Measurements from ENCODE around the gene CNFN.
A peak's percentile ranks its signal among the peaks of the same experiment; 100 is the strongest.

CNFN gene

DNA sequence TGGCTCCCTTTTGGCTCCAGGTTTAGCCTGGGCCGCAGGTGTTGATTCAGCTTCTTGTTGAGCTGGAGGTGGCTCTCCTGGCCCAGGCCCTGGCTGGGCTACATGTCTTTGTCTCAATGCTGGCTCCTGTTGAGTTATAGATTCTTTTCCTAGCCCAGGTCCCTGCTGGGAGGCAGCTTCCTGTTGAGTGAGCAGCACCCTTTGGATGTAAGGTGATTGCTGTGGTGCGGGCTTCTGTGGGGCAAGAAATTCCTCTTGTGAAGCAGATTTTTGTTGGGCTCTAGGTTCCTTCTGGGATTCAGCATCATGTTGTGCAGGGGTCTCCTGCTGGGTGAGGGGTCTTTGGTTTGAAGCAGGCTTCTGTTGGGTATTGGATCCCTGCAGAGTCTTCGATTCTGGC is 36.5 kb upstream of the CNFN start:
- TF ChIP-seq, protein P1, sequence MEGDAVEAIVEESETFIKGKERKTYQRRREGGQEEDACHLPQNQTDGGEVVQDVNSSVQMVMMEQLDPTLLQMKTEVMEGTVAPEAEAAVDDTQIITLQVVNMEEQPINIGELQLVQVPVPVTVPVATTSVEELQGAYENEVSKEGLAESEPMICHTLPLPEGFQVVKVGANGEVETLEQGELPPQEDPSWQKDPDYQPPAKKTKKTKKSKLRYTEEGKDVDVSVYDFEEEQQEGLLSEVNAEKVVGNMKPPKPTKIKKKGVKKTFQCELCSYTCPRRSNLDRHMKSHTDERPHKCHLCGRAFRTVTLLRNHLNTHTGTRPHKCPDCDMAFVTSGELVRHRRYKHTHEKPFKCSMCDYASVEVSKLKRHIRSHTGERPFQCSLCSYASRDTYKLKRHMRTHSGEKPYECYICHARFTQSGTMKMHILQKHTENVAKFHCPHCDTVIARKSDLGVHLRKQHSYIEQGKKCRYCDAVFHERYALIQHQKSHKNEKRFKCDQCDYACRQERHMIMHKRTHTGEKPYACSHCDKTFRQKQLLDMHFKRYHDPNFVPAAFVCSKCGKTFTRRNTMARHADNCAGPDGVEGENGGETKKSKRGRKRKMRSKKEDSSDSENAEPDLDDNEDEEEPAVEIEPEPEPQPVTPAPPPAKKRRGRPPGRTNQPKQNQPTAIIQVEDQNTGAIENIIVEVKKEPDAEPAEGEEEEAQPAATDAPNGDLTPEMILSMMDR (IDR thresholded peaks at IDR 0.05; ENCODE audit: low read length, missing control alignments) = no peak
- DNase-seq (ENCODE audit: low read depth) = no peak
- H3K4me3 ChIP-seq (replicated peaks; ENCODE audit: low read depth, low read length) = no peak overlapping the region

DNA sequence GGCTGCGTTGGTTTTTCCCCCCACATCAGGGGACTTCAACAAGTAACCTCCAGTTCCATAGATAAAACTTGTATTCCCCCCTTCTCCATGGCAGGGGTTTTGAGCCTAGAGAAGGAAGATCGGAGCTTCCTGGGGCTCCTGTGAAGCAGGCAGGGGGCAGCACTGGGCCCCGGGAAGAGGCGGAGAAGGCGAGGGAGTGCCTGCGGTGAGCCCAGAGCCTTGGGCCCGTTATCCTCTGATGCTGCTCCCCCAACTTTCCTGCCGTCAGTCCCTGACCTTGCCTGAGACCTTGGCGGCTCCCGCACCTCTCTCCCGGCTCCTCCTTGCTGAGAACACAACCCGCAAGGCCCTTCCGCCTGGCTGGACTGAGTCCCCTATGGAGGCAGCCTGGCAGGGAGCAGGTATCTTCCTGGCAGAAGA is 34.6 kb upstream of the CNFN start:
- no peak for DNase-seq (ENCODE audit: low read depth)
- no peak overlapping the region for H3K4me3 ChIP-seq (replicated peaks; ENCODE audit: low read depth, low read length)
- TF ChIP-seq, protein P1 (IDR thresholded peaks at IDR 0.05; ENCODE audit: low read length, missing control alignments) = peak; percentile 8

DNA sequence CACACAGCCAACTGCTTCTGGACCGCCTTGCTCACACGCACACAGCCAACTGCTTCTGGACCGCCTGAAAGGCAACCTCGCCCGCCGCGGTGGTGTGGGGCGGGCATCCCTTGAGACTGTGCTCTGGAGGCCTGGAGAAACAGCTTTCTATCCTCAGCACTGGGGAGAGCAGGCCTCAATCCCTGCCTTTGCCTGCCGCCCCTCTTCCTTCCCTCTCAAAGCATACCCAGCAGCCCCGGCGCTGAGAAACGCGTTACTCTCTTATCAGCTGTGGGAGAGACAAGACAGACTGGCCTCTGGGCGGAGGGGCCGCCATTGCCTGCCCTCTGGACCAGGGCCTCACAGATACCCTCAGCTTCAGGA is 34.2 kb upstream of the CNFN start:
- no peak for DNase-seq (ENCODE audit: low read depth)
- TF ChIP-seq, protein P1 (IDR thresholded peaks at IDR 0.05; ENCODE audit: low read length, missing control alignments) = no peak
- no peak overlapping the region for H3K4me3 ChIP-seq (replicated peaks; ENCODE audit: low read depth, low read length)

DNA sequence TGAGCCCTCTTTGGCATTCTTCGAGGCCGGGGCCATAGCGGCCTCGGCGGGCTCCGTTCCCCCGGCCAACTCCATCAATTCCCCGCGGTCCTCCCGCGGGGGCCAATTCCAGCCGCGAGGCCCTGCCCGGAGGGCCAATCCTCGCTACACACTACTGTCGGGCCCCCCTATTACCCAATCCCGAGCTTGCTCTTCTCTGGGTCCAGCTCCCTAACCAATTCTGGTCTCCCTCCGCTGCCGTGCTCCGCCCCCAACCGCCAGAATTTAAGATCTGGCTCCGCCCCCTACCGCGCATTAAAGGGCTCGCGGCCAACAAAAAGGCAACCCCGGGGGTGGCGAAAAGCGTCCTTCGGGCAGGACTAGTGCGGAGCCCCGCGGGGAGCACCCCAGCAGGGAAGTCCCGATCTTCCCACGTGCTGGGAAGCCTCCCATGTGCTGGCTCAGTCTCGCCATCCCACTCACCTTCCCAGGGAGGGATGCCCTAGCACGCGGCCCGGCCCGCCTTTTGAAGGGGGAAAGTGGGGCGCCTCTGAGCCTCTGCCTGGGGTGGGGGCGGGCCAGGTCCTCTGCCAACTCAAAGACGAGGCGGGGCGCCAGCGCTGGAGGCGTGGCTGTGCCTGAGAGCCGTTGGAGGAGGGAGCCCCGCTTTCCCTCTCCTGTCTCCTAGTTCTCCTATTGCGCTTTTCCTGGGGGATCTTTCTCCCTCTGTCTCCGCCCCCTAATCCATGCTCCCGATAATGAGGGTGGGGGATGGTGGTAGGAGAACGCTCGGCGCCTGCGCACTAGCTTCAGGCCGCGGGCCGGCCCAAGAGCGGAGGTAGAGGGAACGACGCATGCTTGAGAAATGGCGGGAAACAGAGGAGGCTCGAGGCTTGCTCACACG is 33.6 kb upstream of the CNFN start:
- TF ChIP-seq, protein P1 (IDR thresholded peaks at IDR 0.05; ENCODE audit: low read length, missing control alignments) = no peak
- peak overlapping the region; percentile 64 for H3K4me3 ChIP-seq (replicated peaks; ENCODE audit: low read depth, low read length)
- DNase-seq (ENCODE audit: low read depth) = peak; percentile 93

DNA sequence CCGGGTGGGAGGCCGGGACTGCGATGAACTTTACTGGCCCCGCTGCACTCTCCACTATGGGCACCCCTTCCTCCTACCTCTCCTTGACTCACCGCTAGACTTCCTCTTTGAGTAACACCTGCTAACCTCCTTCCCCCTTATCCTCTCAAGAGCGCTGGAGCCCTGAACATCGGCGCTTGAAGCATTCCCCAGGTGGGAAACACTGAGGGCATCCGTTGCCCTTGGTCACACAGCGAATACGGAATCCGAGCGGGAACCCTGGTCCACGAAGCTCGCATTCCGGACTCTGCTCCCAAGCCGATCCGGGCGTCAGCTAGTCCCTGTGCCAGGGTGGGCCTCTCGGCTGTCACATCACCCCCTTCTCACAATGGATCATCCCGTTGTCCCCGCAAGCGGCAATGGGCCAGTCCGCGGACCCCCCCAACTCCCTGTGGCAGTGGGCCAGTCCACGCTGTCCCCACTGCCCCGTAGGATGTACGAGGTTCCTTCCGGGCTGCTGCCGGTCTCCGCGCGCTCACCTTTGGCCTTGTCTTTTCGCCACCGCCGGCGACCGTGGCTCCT is 32.9 kb upstream of the CNFN start:
- no peak for DNase-seq (ENCODE audit: low read depth)
- TF ChIP-seq, protein P1 (IDR thresholded peaks at IDR 0.05; ENCODE audit: low read length, missing control alignments) = no peak
- peak overlapping the region; percentile 64 for H3K4me3 ChIP-seq (replicated peaks; ENCODE audit: low read depth, low read length)

DNA sequence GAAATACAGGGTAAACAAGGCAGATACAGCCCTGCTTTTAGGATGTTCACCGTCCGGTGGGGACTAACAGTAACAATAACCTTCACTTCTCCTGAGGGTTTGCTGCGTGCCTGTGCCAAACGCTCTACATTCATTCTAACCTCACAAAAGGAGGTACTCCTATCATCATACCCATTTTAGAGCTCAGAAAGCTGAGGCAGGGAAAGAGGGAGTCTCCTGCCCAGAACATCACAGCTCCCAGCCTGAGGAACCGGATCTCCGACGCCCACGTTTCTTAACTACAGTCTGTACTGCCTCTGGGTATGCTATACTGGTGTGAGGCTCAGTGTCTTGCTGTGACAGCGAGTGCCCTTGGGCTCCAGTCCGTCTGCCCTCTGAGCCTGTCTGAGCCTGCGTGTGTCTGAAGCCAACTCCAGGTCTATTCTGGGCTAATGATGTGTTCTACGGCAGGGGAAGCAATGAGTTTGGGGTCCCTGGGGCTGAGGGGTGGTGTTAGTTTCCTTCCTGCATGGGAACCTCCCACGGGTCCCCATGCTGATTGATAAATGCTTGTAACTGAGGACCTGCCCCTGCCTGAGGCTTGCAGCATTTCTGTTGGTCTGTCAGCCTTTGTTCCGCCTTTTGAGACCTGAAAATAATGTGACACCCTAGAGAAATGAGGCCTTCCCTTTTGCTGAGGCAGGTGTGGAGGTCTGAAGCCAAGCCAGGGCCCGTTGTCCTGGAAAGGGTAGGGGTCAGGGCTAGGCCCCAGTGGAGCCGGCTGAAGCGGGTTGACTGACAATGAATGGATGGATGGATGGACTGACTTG is 32.2 kb upstream of the CNFN start:
- no peak for DNase-seq (ENCODE audit: low read depth)
- TF ChIP-seq, protein P1 (IDR thresholded peaks at IDR 0.05; ENCODE audit: low read length, missing control alignments) = no peak
- peak overlapping the region; percentile 64 for H3K4me3 ChIP-seq (replicated peaks; ENCODE audit: low read depth, low read length)

Measured in fibroblast of pulmonary artery (primary cell).